ENCODE data around the gene COL26A1. TPM values are rescaled to one million over a fixed set of nuclear protein-coding genes. Genes with fewer than 3 reads are reported as not detected.

The COL26A1 gene
- total RNA-seq, 1 donor = not detected

DNA sequence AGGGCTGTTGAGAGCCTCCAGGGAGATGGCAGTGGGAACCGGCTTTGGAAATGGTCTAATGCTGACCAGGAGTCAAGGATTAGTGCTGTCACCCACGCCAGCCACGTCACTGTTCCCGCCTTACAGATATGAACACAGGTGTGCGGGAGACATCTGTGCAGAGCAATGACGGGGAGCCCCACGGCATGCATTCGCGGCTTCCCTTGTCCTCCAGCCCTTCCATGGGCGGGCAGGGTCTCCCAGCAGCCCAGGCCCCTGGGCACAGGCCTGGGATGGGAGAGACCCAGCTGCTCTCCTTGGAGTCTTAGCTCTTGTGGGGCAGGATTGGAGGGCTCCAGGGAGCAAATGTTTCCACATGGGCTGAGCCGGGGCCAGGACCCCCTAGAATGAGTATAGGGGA lies 172.2 kb downstream of the COL26A1 start:
- no peak overlapping the region for H3K4me3 ChIP-seq (ENCODE audit: low read depth, low read length)
- no peak for TF ChIP-seq CTCF (IDR thresholded peaks at IDR 0.05; ENCODE audit: insufficient read depth, low read length)
- no peak for DNase-seq (ENCODE audit: low read depth)

DNA sequence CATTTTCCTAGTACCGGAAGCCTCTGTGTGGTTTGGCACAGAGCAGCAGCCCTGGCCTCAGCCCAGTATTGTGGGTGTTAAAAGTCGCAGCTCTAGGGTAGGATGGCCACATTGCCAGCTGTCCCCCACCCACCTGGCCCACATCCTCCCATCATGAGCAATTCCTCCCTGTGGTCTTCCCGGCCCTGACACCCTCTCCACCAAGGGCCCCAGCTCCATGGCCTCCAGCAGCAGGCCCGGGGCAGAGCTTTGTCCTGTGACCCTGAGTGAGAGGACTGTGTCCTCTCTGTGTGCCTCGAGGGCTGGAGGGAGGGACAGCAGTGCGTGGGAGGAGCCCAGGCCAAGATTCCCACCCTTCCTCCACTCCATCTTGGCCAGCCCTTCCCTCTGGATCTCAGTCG lies 172.7 kb downstream of the COL26A1 start:
- no peak for TF ChIP-seq CTCF (IDR thresholded peaks at IDR 0.05; ENCODE audit: insufficient read depth, low read length)
- DNase-seq (ENCODE audit: low read depth) = no peak
- H3K4me3 ChIP-seq (ENCODE audit: low read depth, low read length) = no peak overlapping the region

DNA sequence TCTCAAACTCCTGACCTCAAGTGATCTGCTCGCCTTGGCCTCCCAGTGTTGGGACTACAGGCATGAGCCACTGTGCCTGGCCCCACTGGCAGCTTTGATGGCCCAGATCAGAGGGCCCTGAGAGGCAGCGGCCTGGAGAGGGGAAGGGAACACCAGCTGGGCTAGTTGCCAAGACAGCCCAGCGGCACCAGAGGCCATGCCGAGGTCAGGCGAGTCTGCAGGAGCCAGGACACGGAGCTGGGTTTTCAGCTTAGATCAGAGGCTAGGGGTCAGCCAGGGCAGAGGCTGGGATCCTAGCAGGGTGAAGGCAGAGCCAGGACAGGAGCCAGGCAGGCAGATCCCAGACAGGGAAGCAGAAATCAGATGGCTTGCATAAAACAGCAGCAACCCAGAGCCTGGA lies 173.6 kb downstream of the COL26A1 start:
- H3K4me3 ChIP-seq (ENCODE audit: low read depth, low read length) = no peak overlapping the region
- no peak for TF ChIP-seq CTCF (IDR thresholded peaks at IDR 0.05; ENCODE audit: insufficient read depth, low read length)
- no peak for DNase-seq (ENCODE audit: low read depth)

GRCh38 chr7:101536668-101537067 lies 174.0 kb downstream of the COL26A1 start:
- no peak for TF ChIP-seq CTCF (IDR thresholded peaks at IDR 0.05; ENCODE audit: insufficient read depth, low read length)
- H3K4me3 ChIP-seq (ENCODE audit: low read depth, low read length) = no peak overlapping the region
- no peak for DNase-seq (ENCODE audit: low read depth)

DNA sequence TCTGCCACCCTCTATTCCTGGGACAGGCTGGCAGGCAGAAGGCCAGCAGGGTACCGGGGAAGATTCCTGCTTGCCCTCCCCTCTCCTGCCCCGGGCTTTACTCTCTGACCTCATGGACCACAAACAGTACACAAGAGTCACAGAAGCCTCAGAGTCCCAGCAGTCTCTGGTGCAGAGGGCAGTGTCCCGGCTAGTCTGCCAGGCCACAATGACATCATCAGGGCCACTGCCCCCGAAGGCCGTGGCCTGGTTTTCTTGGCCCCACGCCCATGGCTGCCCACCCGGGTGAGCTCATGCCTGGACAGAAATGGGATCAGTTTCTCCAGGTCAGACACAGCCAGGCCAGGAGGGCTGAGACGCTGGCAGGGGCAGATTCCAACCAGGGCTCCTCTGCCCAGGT lies 174.5 kb downstream of the COL26A1 start:
- TF ChIP-seq CTCF (IDR thresholded peaks at IDR 0.05; ENCODE audit: insufficient read depth, low read length) = no peak
- no peak overlapping the region for H3K4me3 ChIP-seq (ENCODE audit: low read depth, low read length)
- DNase-seq (ENCODE audit: low read depth) = no peak

DNA sequence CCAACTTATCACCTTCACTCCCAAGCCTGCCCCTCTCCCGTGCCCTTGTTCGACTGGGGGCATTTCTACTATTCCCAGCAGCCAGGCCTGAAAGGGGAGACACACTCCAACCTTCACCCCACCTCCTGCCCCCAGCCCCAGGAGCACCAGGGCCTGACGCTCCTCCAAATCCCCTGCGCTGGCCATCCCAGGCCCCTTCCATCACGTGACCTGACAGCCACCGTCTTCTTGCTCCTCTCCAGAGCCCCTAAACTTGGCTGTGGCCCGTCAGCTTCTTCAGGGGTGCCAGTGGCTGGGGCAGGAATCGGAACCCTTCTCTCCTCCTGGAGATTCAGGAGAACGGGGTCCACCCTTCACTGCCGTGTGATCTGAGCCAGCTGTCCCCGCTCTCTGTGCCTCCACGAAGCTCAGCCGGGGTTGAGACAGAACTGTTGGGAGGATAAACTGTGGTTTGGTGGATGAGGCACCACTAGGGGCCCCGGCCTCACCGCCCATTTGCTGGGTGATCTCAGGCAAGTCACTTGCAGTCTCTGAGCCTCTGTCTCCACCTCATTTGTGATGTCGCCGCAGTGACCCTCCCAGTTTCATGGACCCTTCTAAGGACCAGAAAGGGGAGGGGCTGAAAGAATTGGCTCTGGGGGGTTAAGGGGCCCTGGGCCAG lies 175.4 kb downstream of the COL26A1 start:
- no peak for DNase-seq (ENCODE audit: low read depth)
- TF ChIP-seq CTCF (IDR thresholded peaks at IDR 0.05; ENCODE audit: insufficient read depth, low read length) = no peak

More for the DNA sequence above, 175.4 kb downstream of the COL26A1 start:
- no peak overlapping the region for H3K4me3 ChIP-seq (ENCODE audit: low read depth, low read length)
